Peyer's patch (tissue), 4 donors: ENCODE results near the gene WWOX. TPM values are rescaled to one million over a fixed set of nuclear protein-coding genes. Genes with fewer than 3 reads are reported as not detected.

Experiments used
- DNase-seq, 3 donors: peaks; one replicate each; pipeline ENCODE4 v3.0.0-alpha.2; 2017 to 2019
- H3K27ac ChIP-seq, 4 donors: fragments of 200-600 bp; sonication (generic); one replicate each; pipeline ENCODE4 v1.5.1; 2016 to 2019
- H3K27me3 ChIP-seq, 2 donors: fragments of 200-600 bp; sonication (generic); one replicate each; pipeline ENCODE4 v1.5.1; 2019
- H3K36me3 ChIP-seq, 3 donors: fragments of 200-600 bp; sonication (generic); one replicate each; pipeline ENCODE4 v1.5.1; 2016 to 2019
- H3K4me1 ChIP-seq, 4 donors: fragments of 200-600 bp; sonication (generic); one replicate each; pipeline ENCODE4 v1.5.1; 2016 to 2019
- H3K4me3 ChIP-seq, 4 donors: fragments of 200-600 bp; sonication (generic); 1 replicate in 3 of 4; 2 replicates in 1 of 4; pipeline ENCODE4 v1.5.1; 2016 to 2019; ENCODE audit warnings: mild to moderate bottlenecking in 1 of 4
- H3K9me3 ChIP-seq, 4 donors: fragments of 200-600 bp; sonication (generic); one replicate each; pipeline ENCODE4 v1.5.1; 2016 to 2019; ENCODE audit warnings: mild to moderate bottlenecking in 1 of 4
- CTCF ChIP-seq, 6 experiments: fragments of 450-650 bp in 4 of 6; fragments of 200-600 bp in 2 of 6; sonication (generic) in 1 of 6; IDR thresholded peaks; one replicate each; pipeline ENCODE4 v1.5.1; 2017 to 2019; ENCODE audit warnings: antibody characterized with exemption in 6 of 6, mild to moderate bottlenecking in 3 of 6, moderate library complexity in 1 of 6
- POLR2A ChIP-seq, 2 donors: fragments of 450-650 bp; IDR thresholded peaks; one replicate each; pipeline ENCODE4 v1.5.1; 2017; ENCODE audit warnings: antibody characterized with exemption in 2 of 2, mild to moderate bottlenecking in 2 of 2, moderate library complexity in 2 of 2
- total RNA-seq, 4 donors: library from RNA; depleted of rRNA; stranded (reverse); fragments of >200 nt; gene quantifications; one replicate each; pipeline ENCODE4 v1.1.0, GENCODE V29; 2016

The WWOX gene
- total RNA-seq, 4 donors from 2014 or later: 17.3 to 197 (median 57.5) TPM

- Histone ChIP-seq H3K27me3 (no peaks in the 10 kb centered on the region), H3K4me1 (peaks cover 0 to 4% (median 0%) of the 10 kb centered on the region in 4 donors), H3K9me3 (no peaks in the 10 kb centered on the region), H3K4me3 (no peak overlapping the region), H3K27ac (no peak overlapping the region), H3K36me3 (no peaks in the 10 kb centered on the region)
- no peak for DNase-seq
- TF ChIP-seq CTCF (IDR thresholded peaks at IDR 0.05) (no peak), POLR2A (IDR thresholded peaks at IDR 0.05) (no peak)
These were observed 507.1 kb downstream of the WWOX start for GRCh38 chr16:78606545-78606944.

- Histone ChIP-seq H3K27ac (no peak overlapping the region), H3K4me3 (no peak overlapping the region), H3K27me3 (no peaks in the 10 kb centered on the region), H3K4me1 (peaks cover 0 to 4% (median 0%) of the 10 kb centered on the region in 4 donors), H3K36me3 (no peaks in the 10 kb centered on the region), H3K9me3 (no peaks in the 10 kb centered on the region)
- TF ChIP-seq CTCF (IDR thresholded peaks at IDR 0.05) (no peak), POLR2A (IDR thresholded peaks at IDR 0.05) (no peak)
- no peak for DNase-seq
These were observed 507.6 kb downstream of the WWOX start for GRCh38 chr16:78607022-78607421.

GRCh38 chr16:78607465-78607864, 508.0 kb downstream of the WWOX start:
- Histone ChIP-seq H3K4me3 (no peak overlapping the region), H3K36me3 (no peaks in the 10 kb centered on the region), H3K9me3 (no peaks in the 10 kb centered on the region), H3K4me1 (peaks cover 0 to 4% (median 0%) of the 10 kb centered on the region in 4 donors), H3K27me3 (no peaks in the 10 kb centered on the region), H3K27ac (peak overlapping the region in 1 of 4 donors; percentile 9)
- TF ChIP-seq CTCF (IDR thresholded peaks at IDR 0.05): no peak
- TF ChIP-seq POLR2A (IDR thresholded peaks at IDR 0.05): no peak
- DNase-seq: no peak

GRCh38 chr16:78608305-78608776, 508.9 kb downstream of the WWOX start:
- Histone ChIP-seq H3K27ac (peak overlapping the region in 1 of 4 donors; percentile 9), H3K27me3 (no peaks in the 10 kb centered on the region), H3K9me3 (no peaks in the 10 kb centered on the region), H3K4me3 (peak overlapping the region in 2 of 4 donors; percentile 6 to 17), H3K4me1 (peaks cover 0 to 4% (median 0%) of the 10 kb centered on the region in 4 donors), H3K36me3 (no peaks in the 10 kb centered on the region)
- TF ChIP-seq CTCF (IDR thresholded peaks at IDR 0.05): no peak
- TF ChIP-seq POLR2A (IDR thresholded peaks at IDR 0.05): no peak
- DNase-seq: no peak

- Histone ChIP-seq H3K36me3 (no peaks in the 10 kb centered on the region), H3K27ac (no peak overlapping the region), H3K4me1 (peaks cover 0 to 4% (median 0%) of the 10 kb centered on the region in 4 donors), H3K27me3 (no peaks in the 10 kb centered on the region), H3K4me3 (no peak overlapping the region), H3K9me3 (no peaks in the 10 kb centered on the region)
- no peak for DNase-seq
- TF ChIP-seq POLR2A (IDR thresholded peaks at IDR 0.05): no peak
- TF ChIP-seq CTCF (IDR thresholded peaks at IDR 0.05): no peak
These were observed 510.2 kb downstream of the WWOX start for GRCh38 chr16:78609402-78610274.
